Measurements from ENCODE around the gene THSD7B. TPM values are rescaled to one million over a fixed set of nuclear protein-coding genes. Genes with fewer than 3 reads are reported as not detected.

Gene THSD7B
- total and polyA plus RNA-seq, 10 of the 15 experiments (the other 5 are each of a cell fraction or from before 2014, with no cell fraction given), result 0.03 to 0.56 (median 0.28) TPM

GRCh38 chr2:137659616-137660015 is 894.3 kb downstream of the THSD7B start:
- POLR2A ChIA-PET, result no interaction called here
- H3K36me3 ChIP-seq (ENCODE audit: control insufficient read depth in 2 of 2, insufficient read depth in 2 of 2, low read length in 1 of 2), result no peaks in the 10 kb centered on the region
- no peaks in the 10 kb centered on the region for H4K20me1 ChIP-seq (ENCODE audit: control insufficient read depth, insufficient read depth)
- peak; percentile 28; the same call in 2 of the 3 replicates for ATAC-seq
- intact Hi-C loops (cut with micrococcal nuclease; ENCODE audit: unreplicated experiment) (no loop called here), in situ Hi-C loops (cut with MboI) (no loop called here)
- CTCF ChIA-PET, result interaction anchor here (1.0 to 1.3 kb wide), 2 partner anchors 178 to 193 kb away, joined by 3 read pairs; no protein-coding TSS in a partner anchor
- RAD21 ChIA-PET (ENCODE audit: unreplicated experiment), result no interaction called here
- H3K27ac ChIP-seq (ENCODE audit: control insufficient read depth, insufficient read depth), result no peak overlapping the region
- no peaks in the 10 kb centered on the region for H3K4me1 ChIP-seq (ENCODE audit: control insufficient read depth, insufficient read depth, low read length)
- no peak overlapping the region for H3K9ac ChIP-seq (ENCODE audit: control insufficient read depth, insufficient read depth, low read length)
- no peak overlapping the region for H3K4me3 ChIP-seq
- SMC1A ChIA-PET (ENCODE audit: uncharacterized antibody, unreplicated experiment), result interaction anchor here (0.9 to 1.1 kb wide), 2 partner anchors 12 to 179 kb away, joined by 3 to 4 read pairs; no protein-coding TSS in a partner anchor
- no peaks in the 10 kb centered on the region for H3K79me2 ChIP-seq (ENCODE audit: control insufficient read depth, insufficient read depth, low read length)
- H3K9me3 ChIP-seq (replicated peaks; ENCODE audit: control insufficient read depth, insufficient read depth, low read length), result no peaks in the 10 kb centered on the region
- no peak for DNase-seq (ENCODE audit: low read depth, low spot score)
- WGBS (ENCODE audit: insufficient coverage, insufficient replicate concordance, low lambda C conversion rate, missing lambda C conversion rate), result 31% methylated on average over 5 of the region's 5 CpGs
- H3K27me3 ChIP-seq (replicated peaks in 1 of 2; ENCODE audit: control insufficient read depth in 2 of 2, insufficient read depth in 2 of 2, low read length in 1 of 2), result no peaks in the 10 kb centered on the region; a peak in 1 of 4 replicates
- no peak overlapping the region for H2AFZ ChIP-seq (ENCODE audit: control insufficient read depth, low read depth, low read length)
- H3K4me2 ChIP-seq (ENCODE audit: control insufficient read depth, insufficient read depth), result no peak overlapping the region
- no TSS peak for BruUV-seq (replicated peaks)
- no peak for FAIRE-seq
- no peak for TF ChIP-seq ATF7 (IDR thresholded peaks at IDR 0.05; ENCODE audit: low read depth)
- TF ChIP-seq, protein P1, sequence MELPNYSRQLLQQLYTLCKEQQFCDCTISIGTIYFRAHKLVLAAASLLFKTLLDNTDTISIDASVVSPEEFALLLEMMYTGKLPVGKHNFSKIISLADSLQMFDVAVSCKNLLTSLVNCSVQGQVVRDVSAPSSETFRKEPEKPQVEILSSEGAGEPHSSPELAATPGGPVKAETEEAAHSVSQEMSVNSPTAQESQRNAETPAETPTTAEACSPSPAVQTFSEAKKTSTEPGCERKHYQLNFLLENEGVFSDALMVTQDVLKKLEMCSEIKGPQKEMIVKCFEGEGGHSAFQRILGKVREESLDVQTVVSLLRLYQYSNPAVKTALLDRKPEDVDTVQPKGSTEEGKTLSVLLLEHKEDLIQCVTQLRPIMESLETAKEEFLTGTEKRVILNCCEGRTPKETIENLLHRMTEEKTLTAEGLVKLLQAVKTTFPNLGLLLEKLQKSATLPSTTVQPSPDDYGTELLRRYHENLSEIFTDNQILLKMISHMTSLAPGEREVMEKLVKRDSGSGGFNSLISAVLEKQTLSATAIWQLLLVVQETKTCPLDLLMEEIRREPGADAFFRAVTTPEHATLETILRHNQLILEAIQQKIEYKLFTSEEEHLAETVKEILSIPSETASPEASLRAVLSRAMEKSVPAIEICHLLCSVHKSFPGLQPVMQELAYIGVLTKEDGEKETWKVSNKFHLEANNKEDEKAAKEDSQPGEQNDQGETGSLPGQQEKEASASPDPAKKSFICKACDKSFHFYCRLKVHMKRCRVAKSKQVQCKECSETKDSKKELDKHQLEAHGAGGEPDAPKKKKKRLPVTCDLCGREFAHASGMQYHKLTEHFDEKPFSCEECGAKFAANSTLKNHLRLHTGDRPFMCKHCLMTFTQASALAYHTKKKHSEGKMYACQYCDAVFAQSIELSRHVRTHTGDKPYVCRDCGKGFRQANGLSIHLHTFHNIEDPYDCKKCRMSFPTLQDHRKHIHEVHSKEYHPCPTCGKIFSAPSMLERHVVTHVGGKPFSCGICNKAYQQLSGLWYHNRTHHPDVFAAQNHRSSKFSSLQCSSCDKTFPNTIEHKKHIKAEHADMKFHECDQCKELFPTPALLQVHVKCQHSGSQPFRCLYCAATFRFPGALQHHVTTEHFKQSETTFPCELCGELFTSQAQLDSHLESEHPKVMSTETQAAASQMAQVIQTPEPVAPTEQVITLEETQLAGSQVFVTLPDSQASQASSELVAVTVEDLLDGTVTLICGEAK (IDR thresholded peaks at IDR 0.05; ENCODE audit: borderline replicate concordance), result no peak
- no peak for TF ChIP-seq MXI1 (IDR thresholded peaks at IDR 0.05; ENCODE audit: low read depth, low read length)
- no peak for TF ChIP-seq YBX1 (IDR thresholded peaks at IDR 0.05)
- TF ChIP-seq TARDBP (IDR thresholded peaks at IDR 0.05; ENCODE audit: borderline replicate concordance), result no peak
- no peak for TF ChIP-seq SREBF1 (IDR thresholded peaks at IDR 0.05; ENCODE audit: low read length)
- no peak for TF ChIP-seq NRF1 (conservative IDR thresholded peaks at IDR 0.05; ENCODE audit: low read depth, low read length)
- no peak for TF ChIP-seq BRCA1 (IDR thresholded peaks at IDR 0.05; ENCODE audit: low read depth, low read length)
- TF ChIP-seq ZNF217 (IDR thresholded peaks at IDR 0.05), result no peak
- no peak for TF ChIP-seq BMI1 (IDR thresholded peaks at IDR 0.05; ENCODE audit: borderline replicate concordance)
- no peak for TF ChIP-seq CEBPB (IDR thresholded peaks at IDR 0.05; ENCODE audit: borderline replicate concordance in 1 of 2, low read depth in 2 of 2, low read length in 2 of 2)
- TF ChIP-seq YY1 (IDR thresholded peaks at IDR 0.05; ENCODE audit: low read depth, low read length), result no peak
- TF ChIP-seq IRF5 (IDR thresholded peaks at IDR 0.05; ENCODE audit: borderline replicate concordance), result no peak
- no peak for TF ChIP-seq HDAC6 (IDR thresholded peaks at IDR 0.05; ENCODE audit: unreplicated experiment)
- no peak for TF ChIP-seq GABPA (IDR thresholded peaks at IDR 0.05; ENCODE audit: low read depth)
- TF ChIP-seq GATAD2B (conservative IDR thresholded peaks at IDR 0.05; ENCODE audit: low read depth), result no peak
